Femur (tissue), 1 donor: ENCODE results near the gene SDHB.

Experiments
- DNase-seq: peaks from one replicate; pipeline ENCODE4 v3.0.0-alpha.2; 2017

Gene SDHB

GRCh38 chr1:17043676-17044075 lies 10.2 kb downstream of the SDHB start:
- DNase-seq, result no peak

DNA sequence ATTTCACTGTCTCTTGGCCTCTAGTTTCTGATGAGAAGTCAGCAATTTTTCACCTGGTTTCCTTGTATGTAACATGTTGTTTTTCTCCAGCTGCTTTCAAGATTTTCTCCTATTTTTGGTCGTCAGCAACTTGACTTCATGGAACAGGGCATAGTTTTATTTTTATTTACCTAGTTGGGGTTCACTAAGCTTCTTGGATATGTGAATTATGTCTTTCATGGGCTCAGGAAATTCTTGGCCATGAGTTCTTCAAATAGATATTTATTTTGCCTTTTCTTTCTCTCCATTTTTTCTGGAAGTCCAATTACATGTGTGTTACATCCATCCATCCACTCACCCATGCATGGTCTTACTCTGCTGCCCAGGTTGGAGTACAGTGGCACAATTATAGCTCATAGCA lies 13.7 kb downstream of the SDHB start:
- no peak for DNase-seq

DNA sequence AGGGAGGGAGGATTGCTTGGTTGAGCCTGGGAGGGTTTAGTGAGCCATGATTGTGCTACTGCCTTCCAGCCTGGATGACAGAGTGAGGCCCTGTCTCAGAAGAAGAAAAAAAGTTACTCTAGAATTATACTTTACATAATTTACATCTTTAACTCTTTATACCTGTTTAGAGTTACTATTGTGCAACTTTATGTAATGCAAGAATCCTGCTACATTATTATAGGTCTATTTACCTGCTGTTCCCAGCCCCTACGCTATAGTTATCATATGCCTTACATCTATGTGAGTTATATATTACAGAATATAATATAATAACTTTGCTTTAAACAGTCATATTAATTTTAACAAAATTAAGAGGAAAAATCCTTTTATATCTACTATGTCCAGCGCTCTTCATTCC lies 14.3 kb downstream of the SDHB start:
- no peak for DNase-seq

- DNase-seq, result no peak
These were observed 20.4 kb downstream of the SDHB start for GRCh38 chr1:17033481-17033880.

GRCh38 chr1:17032741-17033140 lies 21.1 kb downstream of the SDHB start:
- DNase-seq, result no peak

DNA sequence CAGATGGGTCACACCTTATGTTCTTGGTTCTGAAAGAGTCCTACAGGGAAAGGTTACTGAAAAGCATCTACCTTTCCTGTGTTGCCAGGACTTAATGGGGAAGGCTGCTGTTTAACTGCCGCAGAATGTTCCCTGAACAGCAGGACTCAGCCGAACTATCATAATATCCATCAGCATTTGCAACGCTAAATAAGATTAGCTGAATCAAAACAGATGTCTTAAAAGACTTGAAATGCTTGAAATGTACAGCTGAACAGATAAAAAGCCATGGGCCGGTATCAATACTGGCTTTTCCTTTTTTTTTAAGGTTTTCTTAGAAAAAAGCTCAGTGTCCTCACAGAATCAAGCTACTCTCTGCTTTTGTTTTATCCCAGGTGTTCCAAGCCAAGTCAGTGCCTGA lies 22.4 kb downstream of the SDHB start:
- no peak for DNase-seq

DNA sequence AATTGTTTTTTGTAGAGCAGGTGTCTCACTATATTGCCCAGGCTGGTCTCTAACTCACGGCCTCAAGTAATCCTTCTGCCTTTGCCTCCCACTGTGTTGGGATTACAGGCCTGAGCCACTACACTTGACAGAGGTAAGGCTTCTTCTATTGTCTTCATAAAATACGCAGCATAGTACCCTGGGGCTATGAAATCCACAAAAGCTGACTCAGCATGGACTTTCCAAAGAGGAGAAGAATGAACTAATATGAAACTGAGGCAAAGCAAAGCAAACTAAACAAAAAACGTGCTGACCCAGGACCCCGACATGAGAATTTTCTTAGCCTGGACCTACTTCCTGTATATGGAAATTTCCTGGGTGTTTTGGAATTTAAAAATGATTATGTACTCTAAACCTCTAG lies 23.6 kb downstream of the SDHB start:
- no peak for DNase-seq

GRCh38 chr1:17028662-17029188 lies 25.1 kb downstream of the SDHB start:
- DNase-seq, result no peak

DNA sequence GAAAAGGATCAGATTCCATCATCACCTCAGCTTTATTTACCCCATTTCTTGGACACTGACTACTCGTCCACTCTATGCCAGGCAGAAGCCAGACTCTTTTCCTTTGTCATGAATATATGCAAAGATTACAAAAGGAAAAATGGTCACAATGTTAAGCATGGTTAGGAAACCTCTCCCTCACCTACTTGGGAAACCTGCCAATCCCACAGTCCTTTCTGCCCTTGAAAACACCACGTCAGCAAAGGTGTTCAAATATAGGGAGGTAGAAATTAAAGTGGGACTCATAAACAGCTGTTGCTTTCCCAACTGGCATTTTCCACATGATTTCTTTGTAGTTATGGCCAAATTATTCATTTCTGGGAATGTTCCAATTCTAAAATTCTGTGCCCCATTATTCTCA lies 25.9 kb downstream of the SDHB start:
- no peak for DNase-seq

DNA sequence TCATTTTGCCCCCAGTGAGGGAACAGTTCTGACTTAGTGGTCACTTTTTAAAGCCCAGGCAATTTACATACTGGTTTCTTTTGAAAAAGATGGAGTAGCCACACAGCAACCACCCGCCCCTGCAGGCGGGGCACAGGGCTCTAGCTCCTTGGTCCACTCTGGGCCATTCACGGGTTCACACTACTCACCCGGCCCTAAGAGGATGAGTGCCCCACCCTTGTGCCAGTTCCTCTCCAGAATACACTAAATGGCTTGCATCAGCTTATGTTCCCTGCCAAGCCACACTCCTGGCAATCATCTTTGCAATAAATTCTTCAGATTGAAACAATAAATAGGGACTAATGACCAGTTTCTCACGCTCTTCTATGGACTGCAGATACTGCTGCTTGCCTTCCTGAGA lies 26.4 kb downstream of the SDHB start:
- no peak for DNase-seq

DNA sequence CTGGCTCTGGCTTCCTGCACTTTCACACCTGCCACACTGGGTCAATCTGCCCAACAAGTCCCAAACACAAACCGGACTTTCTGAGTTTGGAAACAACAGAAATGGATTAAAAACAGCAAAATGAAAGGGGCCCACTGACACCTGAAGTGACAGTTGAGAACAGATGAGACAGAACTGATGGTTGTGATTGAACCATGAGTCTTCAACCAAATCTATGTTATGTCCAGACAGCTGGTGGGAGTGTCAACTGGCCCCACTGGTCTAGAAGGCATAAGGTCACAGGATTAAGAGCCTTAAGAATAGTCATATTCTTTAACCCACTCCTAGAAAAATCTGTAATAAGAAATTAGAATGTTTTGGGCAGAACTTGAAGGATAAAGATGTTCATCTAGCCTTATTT lies 29.1 kb downstream of the SDHB start:
- DNase-seq, result no peak

DNA sequence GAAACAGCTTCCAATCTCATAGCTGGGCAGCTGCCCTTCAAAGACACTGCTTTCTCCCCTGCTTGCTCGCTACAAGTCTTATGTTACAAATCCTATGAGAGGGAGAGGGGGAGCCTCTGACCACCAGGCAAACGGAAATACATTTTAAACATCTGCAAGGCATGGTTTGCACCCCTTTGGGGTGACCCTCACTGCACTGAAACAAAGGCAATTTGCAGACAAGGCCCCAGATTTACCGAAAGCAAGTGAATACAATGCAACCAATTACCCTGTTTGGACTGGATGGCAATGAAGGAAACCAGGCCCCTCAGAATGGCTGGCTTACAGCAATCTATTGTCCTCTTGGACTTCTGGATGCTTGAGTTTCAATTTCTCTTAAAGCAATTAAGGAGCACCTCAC lies 30.3 kb downstream of the SDHB start:
- DNase-seq, result no peak

GRCh38 chr1:17023102-17023501 lies 30.7 kb downstream of the SDHB start:
- no peak for DNase-seq

- no peak for DNase-seq
These were observed 31.9 kb downstream of the SDHB start for GRCh38 chr1:17021896-17022295.

GRCh38 chr1:17020502-17020901 lies 33.3 kb downstream of the SDHB start:
- DNase-seq, result no peak

GRCh38 chr1:17018849-17019248 lies 35.0 kb downstream of the SDHB start:
- no peak for DNase-seq

DNA sequence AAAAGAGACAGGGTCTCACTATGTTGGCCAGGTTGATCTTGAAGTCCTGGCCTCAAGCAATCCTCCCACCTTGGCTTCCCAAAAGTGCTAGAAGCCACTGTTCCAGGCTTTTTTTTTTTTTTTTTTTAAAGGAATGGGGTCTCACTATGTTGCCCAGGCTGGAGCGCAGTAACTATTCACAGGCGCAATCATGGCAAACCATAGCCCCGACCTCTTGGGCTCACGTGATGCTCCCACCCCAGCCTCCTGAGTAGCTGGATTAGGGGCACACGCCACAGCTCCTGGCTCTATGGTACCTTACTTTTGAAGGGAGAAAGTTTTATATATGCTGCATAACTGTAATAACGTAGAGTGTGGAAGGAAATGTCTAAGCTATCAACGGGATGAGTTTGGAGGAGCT lies 36.4 kb downstream of the SDHB start:
- DNase-seq, result no peak

- DNase-seq, result no peak
These were observed 37.5 kb downstream of the SDHB start for GRCh38 chr1:17016317-17016661.

DNA sequence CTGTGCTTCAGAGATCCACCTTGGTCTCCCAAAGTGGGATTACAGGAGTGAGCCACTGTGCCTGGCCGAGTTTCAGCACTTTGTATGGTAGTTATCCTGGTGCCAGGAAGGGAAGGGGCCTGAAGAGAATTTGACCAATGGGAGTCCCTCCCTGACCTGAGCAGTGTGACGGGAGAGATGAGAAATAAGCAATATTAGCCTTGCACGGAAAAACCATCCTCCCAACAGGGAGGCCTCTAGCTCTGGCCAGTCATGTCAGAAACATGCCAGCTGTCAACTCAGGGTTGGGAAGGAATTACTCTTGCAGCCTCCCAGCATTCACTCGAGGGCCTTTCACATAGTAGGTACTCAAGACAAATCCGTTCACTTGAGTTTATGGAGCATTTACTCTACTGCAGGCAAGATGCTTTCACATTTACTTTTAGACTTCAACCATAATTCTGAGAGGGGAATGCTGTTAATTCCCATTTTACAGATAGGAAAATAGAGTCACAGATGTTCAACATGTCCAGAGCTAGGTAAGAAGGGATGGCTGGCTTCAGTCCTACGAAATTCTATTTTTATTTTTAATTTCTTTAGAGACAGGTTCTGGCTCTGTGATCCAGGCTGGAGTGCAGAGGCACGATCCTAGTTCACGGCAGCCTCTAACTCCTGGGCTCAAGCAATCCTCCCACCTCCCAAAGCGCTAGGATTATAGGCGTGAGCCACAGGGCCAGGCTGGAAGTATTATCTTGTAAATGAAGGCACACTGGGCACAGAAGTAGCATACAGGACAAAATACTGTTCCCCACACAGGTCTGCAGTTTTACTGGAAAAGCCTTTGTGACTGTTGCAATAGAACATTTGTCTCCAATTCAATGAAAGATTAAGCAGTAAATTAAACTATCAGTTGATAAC lies 38.9 kb downstream of the SDHB start:
- no peak for DNase-seq

- peak; percentile 56 for DNase-seq
These were observed 40.1 kb downstream of the SDHB start for GRCh38 chr1:17013491-17014320.

DNA sequence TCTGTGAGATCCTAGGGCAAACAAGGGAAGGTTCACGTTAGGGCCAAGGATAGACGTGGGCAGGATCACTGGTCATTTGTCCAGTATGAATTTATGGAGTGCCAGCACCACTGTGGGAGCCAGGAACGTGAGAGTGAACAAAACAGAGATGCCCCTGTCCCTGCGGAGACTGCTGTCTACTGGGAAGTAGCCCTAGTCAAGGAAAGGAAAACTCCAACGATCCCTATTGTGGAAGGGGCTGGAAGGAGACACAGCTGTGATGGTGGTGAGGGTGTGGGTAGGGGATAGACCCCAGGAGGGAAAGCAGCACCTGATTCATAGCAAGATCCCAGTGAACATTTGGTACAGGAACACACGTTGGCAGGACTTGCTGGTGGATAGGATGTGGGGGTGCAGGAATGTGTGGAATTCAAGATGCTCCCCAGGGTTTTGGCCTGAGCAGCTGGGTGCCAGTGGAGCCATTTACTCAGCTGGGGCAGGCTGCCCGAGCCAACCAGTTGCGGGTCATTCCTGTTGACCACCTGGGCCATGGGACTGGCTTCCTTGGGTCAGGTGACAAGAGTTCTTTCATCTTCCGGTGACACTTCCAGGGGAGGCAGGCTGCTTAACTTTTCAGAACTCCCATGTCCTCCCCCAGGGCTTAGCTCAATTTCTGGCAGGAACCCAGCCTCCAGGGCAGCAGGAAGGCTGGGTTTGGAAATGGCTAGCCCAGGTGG lies 40.9 kb downstream of the SDHB start:
- DNase-seq, result no peak

GRCh38 chr1:17011439-17012307 lies 42.2 kb downstream of the SDHB start, which contains the start of gene ATP13A2:
TSS of gene ATP13A2 (minus strand) at chr1:17011928. CDS start at chr1:17011738, 190 bp downstream.
- peak; percentile 81 for DNase-seq
